H1 (cell line): ENCODE data around the gene DNTTIP2. TPM values are rescaled to one million over a fixed set of nuclear protein-coding genes. Genes with fewer than 3 reads are reported as not detected.

Experiments
- BRCA1 ChIP-seq: IDR thresholded peaks from 2 replicates; pipeline ENCODE4 v1.6.1; 2012; ENCODE audit warnings: low read depth, low read length, improper control_type of control experiment
- HDAC6 ChIP-seq: IDR thresholded peaks from one replicate; pipeline ENCODE4 v1.7.1; 2012; ENCODE audit warnings: low read depth, mild to moderate bottlenecking, inconsistent platforms, low read length, moderate library complexity
- POLR2AphosphoS5 ChIP-seq: IDR thresholded peaks from 2 replicates; pipeline ENCODE4 v1.6.1; 2011; ENCODE audit warnings: low read depth, low read length
- SUZ12 ChIP-seq: fragments of 200-600 bp; sonication (generic); IDR thresholded peaks from 2 replicates; pipeline ENCODE4 v1.6.1; 2012; ENCODE audit warnings: mild to moderate bottlenecking, inconsistent platforms, low read length, moderate library complexity, mixed read lengths
- polyA plus RNA-seq, 7 experiments: library from polyadenylated mRNA; depleted of rRNA in 3 of 7; stranded (reverse) in 5 of 7; unstranded in 2 of 7; fragments of >200 nt in 5 of 7; fragments of 200-250 nt in 2 of 7; gene quantifications; 1 replicate in 5 of 7; 2 replicates in 1 of 7; 4 replicates in 1 of 7; pipeline versions ENCODE4 v1.2.1 to v1.2.3, GENCODE V29; 2011 to 2013; ENCODE audit warnings: missing spikeins in 2 of 7, mixed read lengths in 2 of 7
- total RNA-seq: library from RNA; stranded (reverse); fragmentation: NEBNext Ultra II Directional; extraction: Animal tissue kit (Norgen Biotek cat#: 25700); gene quantifications from 2 replicates; pipeline ENCODE4 v1.2.1, GENCODE V29; 2021

DNTTIP2 gene
- total and polyA plus RNA-seq, 2 of the 8 experiments (the other 6 are each of a cell fraction or from before 2014, with no cell fraction given) = 6.3 to 80.4 TPM

- no peak for TF ChIP-seq HDAC6
- TF ChIP-seq SUZ12 = no peak
- TF ChIP-seq BRCA1 = no peak
- no peak for TF ChIP-seq POLR2AphosphoS5
- TF ChIP-seq, all 59 proteins: peak for 0
Observed at GRCh38 chr1:93871366-93871765, 7.6 kb downstream of the DNTTIP2 start (continued).
